Measurements from ENCODE around the gene RYK. TPM values are rescaled to one million over a fixed set of nuclear protein-coding genes. Genes with fewer than 3 reads are reported as not detected.

Gene RYK
- total RNA-seq, 4 donors from 2014 or later: 59.9 to 98.5 (median 93.4) TPM

DNA sequence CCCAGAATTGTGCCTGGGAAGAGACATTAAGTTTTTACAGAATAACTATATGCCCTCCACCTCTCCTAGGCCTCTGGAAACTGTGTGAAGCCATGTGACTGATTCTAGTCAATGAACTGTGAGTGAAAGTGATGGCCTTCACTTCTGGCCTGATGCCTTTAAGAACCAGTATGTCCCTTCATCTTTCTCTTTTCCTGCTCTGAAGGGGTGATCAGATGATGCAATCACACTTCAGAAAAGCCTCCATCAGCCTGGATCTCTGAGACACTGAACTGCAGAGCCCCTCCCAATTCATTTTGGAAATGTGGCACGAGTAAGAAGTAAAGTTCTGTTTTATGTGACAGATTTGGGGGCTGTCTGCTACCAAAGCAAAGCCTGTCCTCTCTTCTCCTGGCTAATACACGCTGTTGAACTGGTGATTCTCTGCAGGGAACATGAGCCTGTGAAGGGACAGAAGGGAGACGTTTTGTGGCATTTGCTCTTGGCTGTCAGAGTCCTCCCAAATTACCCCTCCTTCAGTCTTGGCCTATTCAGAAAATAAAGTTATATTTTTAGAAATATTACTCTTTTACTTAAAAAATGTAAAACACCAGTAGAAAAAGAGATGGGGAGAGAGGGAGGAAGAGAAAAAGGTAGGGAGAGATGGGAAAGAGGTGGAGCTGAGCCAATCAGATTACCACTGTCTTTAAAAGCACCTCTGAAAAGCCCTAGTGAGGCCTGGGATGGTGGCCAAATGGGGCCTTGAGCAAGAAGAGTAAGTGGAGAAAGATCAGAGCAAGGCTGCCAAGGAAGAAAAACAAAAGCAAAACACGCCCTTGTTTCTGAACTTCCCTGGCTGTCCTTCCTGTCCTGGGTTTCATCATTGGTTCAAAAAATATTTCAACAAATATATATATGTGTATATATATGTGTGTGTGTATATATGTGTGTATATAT lies 40.9 kb upstream of the RYK start:
- TF ChIP-seq, protein P1, sequence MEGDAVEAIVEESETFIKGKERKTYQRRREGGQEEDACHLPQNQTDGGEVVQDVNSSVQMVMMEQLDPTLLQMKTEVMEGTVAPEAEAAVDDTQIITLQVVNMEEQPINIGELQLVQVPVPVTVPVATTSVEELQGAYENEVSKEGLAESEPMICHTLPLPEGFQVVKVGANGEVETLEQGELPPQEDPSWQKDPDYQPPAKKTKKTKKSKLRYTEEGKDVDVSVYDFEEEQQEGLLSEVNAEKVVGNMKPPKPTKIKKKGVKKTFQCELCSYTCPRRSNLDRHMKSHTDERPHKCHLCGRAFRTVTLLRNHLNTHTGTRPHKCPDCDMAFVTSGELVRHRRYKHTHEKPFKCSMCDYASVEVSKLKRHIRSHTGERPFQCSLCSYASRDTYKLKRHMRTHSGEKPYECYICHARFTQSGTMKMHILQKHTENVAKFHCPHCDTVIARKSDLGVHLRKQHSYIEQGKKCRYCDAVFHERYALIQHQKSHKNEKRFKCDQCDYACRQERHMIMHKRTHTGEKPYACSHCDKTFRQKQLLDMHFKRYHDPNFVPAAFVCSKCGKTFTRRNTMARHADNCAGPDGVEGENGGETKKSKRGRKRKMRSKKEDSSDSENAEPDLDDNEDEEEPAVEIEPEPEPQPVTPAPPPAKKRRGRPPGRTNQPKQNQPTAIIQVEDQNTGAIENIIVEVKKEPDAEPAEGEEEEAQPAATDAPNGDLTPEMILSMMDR (IDR thresholded peaks at IDR 0.05; ENCODE audit: low read depth): no peak

DNA sequence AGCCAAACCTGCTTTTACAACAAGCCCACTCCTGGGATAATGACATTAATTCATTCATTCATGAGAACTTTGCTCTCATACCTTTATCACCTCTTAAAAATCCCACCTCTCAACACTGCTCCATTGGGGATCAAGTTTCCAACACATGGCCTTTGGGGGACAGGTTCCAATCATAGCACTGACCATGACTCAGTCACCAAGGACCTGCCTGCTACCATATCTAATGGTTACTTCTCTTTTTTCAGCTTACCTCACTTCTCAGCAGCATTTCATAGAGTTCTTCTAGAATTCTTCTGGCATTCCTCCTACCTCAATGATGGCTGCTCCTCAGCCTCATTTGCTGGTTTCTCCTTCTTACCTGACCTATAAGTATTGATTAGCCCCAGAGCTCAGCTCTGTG lies 36.9 kb upstream of the RYK start:
- TF ChIP-seq, protein P1 (IDR thresholded peaks at IDR 0.05; ENCODE audit: low read depth): no peak

DNA sequence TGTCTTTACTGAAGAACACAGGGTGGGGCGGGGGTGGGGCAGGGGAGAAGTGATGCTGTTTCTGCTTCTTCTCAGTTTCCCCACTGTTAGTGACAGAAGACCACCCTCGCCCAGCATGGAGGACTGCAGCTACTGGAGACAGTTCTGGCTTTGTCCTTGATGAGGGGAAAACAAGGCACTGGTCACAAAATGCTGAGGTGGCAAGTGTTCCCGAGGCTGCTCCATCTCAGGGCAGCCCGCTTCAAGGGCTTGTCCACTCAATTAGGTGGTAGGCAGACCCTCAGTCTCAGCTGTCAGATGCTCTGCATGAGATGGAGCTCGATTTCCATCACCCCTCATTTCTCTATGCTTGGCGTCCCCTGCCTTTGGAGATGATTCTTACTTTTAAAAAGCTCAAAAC lies 33.8 kb upstream of the RYK start:
- TF ChIP-seq, protein P1 (IDR thresholded peaks at IDR 0.05; ENCODE audit: low read depth): no peak

DNA sequence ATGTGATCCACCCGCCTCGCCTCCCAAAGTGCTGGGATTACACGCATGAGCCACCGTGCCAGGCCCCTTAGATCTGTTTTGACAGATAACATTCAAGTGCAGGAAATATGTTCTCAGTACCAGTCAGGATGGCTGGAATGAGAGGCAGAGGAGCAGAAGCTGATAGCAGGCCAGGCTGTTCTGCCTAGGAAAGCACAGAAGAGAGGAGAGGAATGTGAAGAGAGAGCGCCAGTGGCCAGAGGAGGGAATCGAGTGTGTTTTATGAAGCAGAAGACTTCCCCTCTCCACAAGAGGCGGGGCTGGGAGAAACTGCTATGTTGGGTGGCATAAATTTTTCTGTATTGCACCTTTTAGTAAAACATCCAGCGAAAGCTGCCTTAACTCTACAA lies 32.0 kb upstream of the RYK start:
- TF ChIP-seq, protein P1 (IDR thresholded peaks at IDR 0.05; ENCODE audit: low read depth): no peak

DNA sequence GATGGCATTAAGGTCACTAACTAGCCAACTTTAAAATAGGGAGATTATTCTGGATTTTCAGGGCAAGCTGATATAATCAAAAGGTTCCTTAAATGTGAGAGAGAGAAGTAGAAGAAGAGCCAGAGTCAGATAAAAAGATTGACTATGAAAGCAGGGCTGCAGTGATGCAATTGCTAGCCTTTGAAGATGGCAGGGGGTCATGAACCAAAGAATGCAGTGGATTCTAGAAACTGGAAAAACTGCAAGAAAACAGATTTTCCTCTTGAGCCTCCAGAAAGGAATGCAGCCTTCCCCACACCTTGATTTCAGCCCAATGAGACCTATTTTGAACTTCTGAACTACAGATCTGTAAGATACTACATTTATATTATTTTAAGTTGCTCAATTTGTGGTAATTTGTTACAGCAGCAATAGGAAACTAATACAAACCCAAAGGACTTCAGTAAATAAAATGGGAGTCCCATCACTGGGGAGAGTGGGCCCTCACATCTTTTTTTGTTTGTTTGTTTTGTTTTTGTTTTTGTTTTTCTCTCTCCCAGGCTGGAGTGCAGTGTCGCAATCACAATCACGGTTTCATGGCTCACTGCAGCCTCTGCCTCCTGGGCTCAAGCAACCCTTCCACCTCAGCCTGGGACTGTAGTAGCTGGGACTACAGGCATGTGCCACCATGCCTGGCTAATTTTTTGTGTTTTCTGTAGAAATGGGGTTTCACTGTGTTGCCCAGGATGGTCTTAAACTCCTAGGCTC lies 31.4 kb upstream of the RYK start:
- TF ChIP-seq, protein P1 (IDR thresholded peaks at IDR 0.05; ENCODE audit: low read depth): no peak

DNA sequence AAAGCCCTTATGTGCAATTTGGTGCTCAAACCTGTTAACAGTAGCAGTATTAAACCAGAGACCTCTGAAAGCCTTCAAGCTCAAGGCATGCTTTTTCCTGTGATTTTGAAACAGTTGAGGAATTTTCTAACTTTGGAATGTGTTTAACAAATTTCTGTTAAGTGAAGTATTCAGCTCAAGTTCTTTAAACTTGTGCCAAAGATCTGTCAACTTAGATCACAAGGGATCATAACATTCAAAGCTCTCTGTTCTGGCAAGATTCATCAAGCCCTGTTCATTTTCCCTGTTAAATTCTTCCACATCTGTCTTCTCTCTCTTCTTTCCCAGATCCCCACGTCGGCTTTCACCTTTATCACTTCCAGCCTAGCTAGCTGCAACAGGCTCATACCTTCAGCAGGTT lies 28.8 kb upstream of the RYK start:
- TF ChIP-seq, protein P1 (IDR thresholded peaks at IDR 0.05; ENCODE audit: low read depth): no peak

DNA sequence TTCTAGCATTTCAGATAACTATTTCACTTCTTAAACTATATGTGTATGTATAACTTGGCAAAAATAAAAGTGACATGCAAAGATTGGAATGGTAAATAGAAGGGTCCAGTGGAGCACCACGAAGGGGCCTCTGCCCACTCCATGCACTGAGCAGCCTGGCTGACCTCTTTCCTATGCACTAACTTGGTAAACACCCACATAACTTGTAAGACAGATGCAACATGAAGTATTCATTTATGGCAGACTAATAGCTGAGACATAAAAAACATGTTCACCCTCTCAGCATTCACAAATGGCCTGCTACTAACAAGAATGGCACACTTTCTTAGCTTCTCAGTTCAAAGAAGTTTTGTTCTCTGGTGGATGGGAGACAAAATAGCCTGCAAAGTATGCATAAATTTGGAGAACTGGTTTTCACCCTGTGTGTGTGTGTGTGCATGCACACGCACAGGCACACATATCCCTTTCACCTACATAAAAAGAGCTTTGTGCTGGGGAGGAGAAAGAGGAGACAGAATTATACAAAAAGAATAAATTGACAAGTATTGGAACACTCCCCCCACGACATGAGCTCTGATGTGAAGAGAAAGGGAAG lies 26.5 kb upstream of the RYK start:
- TF ChIP-seq, protein P1 (IDR thresholded peaks at IDR 0.05; ENCODE audit: low read depth): no peak

Data from subcutaneous adipose tissue (tissue), 4 donors.